SK-N-MC (cell line): ENCODE measurements around the gene PARD3.

Experiments used
- FOXP2 ChIP-seq: optimal IDR thresholded peaks from 2 replicates; pipeline ENCODE3; 2011; ENCODE audit warnings: mild to moderate bottlenecking, moderate library complexity; ENCODE audit not compliant: insufficient read depth; ENCODE audit errors: extremely low read length, control extremely low read depth
- POLR2AphosphoS5 ChIP-seq: IDR thresholded peaks from 2 replicates; pipeline ENCODE4 v1.6.1; 2012; ENCODE audit warnings: mild to moderate bottlenecking, low read depth, low read length, borderline replicate concordance

GRCh38 chr10:34147641-34148304 lies 667.3 kb downstream of the PARD3 start:
- TF ChIP-seq POLR2AphosphoS5: no peak
- no peak for TF ChIP-seq FOXP2
